CD4-positive, alpha-beta T cell treated with Interleukin-15 for 1 hour (primary cell): ENCODE measurements around the gene UBR4.

Experiments used
- DNase-seq: peaks from one replicate; pipeline ENCODE4 v3.0.0-alpha.2; 2020

The UBR4 gene

DNA sequence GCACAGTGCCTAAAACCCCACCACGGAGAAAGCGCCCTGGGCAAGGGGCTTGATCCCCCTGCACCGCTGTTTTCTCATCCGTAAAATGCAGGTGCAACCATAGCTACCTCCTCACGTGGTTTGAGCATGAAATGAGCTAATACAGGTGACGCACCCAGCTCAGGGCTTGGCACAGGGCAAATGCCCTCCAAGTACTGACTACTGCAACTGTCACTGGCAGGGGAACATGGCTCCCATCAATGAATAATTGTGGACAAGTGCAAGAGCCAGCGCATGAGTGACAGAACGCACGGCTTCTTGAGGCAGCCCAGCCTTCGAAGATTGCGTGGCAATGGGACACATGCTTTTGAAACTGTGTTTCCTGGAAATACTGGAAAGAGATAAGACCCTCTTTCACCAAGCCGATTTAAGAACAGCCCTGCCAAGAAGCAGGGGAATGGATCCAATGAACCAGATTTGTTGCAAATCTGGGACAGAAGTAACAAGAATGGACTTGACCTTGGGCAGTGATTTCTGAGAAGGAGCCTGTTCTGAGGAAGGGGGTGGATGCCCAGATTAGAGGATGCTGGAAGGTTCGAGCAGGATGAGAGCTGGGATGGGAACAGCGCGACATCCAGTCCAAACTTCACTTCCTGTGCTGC is 160.8 kb downstream of the UBR4 start:
- no peak for DNase-seq

DNA sequence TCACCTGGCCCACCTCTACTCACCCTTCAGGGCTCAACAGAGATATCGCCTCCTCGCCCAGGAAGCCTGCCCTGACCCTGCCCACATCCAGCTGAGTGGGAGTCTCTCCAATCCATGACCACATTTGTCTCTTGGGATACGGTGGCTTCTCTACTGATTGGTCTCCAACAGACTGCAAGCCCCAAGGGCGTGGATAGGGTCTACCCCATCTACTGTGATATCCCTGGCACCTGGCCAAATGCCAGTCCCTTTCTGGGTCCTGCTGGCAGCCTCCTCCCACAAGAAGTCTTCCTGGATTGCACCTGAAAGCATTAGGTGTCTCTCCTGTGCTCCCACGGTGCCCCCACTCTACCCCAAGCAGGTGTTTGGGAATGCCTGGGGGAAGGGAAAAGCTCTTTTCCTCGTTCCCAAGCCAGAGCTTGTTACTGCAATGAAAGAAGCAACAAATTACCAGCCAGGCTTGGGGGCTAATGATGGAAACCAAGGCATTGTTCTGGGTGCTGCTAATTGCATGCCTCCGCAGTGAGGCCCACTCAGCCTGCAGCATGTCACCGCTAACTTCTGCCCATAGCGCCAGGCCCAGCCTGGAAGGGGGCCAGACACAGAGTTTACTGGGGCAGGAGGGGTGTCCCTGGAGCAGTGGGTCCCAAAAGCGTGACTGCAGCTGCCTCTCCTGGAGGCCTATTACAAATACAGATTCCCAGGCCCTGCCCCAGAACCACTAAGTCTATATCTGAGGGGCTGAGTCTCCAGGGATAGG is 162.9 kb downstream of the UBR4 start:
- DNase-seq: no peak

DNA sequence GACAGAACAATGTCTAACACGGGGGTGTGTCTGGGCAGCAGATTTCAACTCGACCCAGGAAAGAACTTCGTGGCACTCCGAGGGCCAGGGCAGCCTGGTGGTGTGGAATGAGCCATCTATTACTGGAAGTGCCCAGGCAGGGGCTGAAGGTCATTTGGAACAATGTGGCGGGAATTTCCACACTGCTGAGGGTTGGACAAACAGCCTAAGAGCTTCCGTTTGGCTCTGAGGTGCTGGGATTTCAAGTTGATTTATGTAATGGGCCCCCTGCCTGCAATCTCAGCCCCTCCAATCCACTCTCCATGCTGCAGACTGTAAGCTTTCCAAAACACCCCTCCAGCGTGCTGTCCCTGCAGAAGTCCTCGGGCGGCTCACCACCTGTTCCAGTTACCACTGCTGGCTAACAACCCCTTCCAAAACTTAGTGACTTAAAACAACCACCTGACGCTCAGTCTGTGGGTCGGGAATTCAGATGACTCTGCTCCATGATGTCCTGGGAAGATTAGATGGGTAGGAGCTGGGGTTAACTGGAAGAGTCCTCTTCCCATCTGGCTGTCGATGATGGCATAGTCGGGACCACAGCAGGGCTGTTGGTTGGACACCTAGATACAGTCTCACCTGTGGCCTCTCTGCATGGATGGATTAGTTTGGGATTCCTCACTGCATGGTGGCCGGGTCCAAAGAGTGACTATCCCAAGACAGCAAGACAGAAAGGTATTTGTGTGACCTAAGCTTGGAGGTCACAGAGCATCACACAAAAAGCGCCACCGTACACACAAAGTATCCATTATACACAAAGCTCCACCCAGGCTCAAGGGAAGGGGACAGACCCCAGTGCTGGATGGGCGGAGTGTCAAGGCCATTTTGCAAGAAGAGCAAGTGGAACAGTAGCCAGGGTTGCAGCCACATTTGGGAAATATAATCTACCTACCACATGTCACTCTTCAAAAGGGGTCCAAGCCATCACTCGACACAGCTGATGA is 163.9 kb downstream of the UBR4 start:
- no peak for DNase-seq

DNA sequence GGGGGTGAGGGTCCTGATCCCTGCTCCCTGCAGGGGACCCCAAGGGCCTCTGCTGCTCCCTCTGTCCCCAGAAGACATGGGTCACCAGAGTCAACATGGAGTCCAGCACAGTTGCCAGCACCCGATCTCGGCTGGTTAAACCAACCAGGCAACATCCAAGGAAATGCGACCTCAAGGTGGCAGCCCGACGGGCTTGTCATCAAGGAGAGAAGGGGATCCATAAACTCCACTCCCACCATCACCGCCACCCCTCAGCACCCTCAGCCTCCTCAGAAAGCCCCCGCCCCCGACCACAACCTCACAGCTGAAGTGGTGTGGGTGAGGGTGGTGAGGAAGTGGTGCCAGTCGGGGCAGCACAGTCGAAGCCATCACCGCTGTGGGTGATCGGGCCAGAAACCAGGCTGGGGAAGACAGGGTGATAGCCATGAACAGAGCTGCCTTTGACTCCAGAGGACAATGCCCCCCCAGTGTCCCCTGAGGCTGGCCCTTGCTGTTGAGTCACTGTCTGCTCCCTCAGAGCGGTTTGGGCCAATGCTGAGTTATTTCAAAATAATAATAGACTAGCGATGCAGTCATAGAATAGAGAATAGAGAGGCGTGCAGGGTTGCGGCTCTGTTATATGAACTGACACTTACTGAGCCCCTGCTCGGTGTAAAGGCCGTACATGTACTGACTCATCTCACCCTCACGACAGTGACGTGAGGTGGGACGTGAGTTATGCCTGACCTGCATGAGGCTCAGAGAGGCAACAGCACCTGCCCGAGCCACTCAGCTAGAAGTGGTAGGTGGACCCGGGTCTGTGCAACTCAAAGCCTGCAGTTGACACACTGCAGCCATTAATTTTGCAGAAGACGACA is 164.9 kb downstream of the UBR4 start:
- DNase-seq: no peak

DNA sequence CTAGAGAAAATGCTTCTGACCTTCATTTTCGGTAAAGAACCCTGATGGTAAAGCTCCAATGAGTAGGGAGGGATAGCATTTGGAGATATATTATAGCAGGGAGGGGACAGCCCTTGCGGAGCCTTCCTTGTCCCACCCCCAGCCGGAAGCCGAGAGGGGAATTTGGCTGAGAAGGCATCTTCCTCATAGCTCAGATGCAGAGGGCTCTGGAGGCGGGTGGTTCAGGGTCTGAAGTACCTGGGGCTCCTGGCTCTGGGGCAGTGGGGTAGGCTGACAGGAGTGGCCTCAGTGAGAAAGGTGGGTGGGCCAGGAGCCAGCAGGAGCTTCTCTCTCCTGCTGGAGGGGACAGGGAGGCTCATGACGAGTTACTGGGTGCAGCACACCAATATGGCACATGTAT is 165.6 kb downstream of the UBR4 start:
- no peak for DNase-seq

DNA sequence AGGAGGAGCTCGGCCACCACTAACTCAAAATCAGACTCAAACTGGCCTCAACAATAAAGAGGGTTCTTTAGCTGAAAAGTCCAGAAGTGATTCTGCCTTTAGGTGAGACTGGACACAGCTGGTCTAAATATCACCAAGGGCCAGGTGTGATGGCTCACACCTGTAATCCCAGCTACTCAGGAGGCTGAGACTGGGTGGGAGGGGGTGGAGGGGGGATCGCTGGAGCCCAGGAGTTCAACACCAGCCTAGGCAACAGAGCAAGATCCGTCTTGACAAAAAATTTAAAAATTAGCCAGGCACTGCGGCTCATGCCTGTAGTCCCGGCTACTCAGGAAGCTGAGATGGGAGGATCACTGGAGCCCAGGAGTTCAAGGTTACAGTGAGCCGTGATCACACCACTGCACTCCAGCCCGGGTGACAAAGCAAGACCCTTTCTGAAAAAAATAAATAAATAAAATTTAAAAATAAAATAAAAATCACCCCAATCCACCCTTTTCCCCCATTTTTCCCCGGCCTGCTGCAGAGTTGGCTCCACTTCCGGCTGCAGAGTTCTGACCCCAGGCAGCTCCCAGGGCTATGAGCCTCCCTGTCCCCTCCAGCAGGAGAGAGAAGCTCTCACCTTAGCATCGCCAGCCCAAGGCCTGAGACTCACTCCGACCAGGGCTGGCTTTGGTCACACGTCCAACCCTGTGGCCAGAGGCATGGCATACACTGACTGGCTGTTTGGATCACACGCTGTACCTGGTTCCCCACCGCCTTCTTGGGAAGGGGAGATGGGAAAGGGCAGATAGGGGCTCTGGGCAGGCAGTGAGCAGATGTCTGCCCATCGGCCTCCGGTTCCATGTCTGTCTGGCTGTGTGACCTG is 166.3 kb downstream of the UBR4 start:
- no peak for DNase-seq

DNA sequence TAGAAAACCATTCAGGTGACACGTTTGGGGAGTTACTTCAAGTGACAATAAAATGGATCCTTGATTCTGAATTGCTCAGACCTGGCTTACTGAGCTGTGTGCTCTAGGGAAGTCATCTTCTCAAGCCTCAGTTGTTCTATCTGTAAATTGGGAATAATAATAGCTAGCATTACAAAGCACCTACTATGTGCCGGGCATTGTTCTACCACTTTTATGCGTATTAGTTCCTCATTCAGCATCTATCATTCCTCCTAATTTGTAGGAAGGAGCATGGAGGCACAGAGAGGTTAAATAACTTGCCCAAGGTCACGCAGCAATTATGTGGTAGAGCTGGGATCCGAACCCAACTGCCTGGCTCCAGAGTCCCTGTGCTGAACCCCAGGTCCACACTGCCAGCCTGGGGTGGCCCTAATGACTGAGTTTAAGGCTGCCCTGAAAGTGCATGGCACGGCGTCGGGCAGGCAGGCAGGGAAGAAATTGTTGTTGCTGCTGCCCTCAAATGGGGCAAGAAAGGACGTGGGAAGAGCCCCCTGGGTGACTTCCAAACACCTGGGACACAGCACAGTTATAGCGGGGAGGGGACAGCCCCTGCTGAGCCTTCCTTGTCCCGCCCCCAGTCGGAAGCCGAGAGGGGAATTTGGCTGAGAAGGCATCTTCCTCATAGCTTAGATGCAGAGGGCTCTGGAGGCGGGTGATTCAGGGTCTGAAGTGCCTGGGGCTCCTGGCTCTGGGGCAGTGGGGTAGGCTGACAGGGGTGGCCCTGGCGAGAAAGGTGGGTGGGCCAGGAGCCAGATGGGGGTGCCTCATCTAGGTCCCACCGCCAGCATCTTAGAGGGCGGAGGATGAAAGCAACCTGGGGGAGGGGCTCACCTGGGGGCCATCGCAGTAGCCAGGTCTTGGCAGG is 167.1 kb downstream of the UBR4 start:
- no peak for DNase-seq

DNA sequence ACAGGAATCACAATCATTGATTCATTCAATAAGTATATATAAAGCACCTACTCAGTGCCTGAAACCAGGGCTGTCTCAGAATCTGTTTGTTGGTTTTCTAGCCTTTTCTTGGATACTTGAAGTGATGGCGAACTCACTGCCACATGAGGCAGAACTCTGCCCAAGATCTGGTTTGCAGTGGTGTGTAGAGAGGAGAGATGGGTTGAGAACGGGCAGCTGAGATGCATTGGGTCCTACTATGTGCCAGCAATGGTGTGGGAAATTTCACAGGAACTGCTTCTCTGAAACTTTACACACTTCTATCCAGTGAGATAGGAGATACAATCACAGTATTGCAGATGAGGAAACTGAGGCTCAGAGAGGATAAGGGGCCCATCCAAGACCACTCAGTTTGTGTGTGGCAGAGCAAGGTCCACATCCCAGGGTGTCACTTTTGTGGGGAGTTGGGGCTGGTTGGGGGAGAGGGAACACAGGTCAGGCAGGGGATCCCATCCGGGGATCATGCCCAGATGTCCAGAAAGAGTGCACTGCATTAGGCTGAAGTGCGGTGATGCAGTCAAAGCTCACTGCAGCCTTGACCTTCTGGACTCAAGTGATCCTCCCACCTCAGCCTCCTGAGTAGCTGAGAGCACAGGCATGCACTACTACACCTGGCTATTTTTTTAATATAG is 169.9 kb downstream of the UBR4 start:
- no peak for DNase-seq

DNA sequence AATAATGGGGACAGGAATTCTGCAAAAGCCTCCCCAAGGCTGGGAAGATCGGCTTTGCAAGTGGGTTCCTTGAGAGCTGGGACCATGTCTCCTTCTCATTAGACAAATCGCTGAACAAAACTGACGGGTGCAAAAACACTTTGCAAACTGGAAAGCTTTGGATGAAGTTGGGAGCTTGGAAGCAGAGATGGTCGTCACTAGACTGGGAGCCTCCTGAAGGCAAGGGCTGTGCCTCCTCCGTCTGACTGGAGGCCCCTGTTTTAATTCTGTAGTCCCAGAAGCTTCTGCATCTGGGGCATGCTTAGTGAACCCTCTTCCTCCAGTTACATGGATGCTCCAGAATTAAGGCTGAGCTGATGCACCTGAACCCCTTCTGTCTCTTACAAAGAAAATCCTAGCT is 171.3 kb downstream of the UBR4 start:
- no peak for DNase-seq

DNA sequence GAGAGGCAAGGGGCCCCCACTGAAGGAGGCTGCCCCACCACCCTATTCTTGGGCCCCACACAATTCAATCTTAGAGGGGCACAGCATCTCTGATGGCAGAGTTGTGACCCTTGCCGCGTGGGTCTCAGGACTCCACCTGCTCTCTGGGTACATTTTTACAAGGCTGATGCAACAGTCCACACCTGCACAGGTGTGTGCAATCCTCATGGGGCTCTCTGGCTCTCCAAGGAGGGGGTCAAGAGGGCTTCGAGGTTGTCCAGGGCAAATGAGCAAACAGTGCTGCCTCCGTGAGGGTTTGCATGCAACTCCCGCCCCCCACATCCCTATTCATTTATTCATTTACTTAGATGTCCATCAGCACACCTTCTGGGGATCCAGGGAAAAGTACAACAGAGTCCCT is 172.0 kb downstream of the UBR4 start:
- no peak for DNase-seq

DNA sequence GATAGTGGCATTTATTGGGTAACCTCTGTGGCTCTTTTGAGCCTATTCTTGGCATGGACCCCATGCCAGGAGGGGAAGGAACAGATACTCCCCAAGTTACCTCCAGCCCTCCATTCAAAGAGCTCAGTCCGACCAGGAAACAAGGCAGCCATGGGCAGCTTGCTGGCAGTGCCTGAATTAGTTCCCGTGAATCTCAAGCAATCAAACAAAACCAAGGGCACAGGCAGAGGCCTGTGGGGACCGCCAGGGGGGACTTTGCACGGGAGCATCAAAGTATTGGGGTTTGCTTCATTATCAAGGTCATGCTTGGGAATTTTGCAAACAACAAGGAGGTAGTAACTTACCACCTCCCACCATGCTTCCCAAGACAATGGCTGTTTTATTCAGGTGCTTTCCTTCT is 172.4 kb downstream of the UBR4 start:
- DNase-seq: no peak

DNA sequence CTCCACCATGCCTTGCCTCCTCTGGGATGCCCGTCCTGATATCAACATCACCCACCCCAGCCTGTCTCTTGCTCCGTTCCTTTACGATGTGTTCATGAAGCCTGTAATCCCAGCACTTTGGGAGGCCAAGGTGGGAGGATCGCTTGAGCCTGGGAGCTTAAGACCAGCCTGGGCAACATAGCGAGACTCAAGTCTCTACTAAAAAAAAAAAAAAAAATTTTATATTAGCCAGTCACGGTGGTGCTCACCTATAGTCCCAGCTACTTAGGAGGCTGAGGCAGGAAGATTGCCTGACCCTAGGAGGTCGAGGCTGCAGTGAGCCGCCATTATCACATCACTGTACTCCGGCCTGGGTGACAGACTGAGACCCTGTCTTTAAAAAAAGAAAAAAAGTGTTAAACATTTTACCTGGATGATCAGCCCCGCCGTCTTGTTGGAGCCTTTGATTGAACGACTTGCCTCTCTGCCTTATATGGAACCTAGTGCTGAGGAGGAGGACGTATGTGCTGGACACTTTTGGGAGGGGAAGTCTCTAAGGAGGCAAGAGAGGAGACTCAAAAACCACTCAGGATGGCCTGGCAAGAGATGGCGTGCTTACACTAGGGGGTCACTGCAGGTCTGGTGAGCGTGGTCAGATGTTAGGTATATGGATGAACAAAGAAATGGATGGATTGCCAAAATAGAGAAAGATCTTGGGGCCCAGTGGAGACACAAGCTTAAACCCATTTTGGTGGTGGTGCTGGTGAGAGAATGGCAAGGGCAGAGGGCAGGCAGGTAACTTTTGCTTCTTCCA is 173.1 kb downstream of the UBR4 start:
- no peak for DNase-seq

DNA sequence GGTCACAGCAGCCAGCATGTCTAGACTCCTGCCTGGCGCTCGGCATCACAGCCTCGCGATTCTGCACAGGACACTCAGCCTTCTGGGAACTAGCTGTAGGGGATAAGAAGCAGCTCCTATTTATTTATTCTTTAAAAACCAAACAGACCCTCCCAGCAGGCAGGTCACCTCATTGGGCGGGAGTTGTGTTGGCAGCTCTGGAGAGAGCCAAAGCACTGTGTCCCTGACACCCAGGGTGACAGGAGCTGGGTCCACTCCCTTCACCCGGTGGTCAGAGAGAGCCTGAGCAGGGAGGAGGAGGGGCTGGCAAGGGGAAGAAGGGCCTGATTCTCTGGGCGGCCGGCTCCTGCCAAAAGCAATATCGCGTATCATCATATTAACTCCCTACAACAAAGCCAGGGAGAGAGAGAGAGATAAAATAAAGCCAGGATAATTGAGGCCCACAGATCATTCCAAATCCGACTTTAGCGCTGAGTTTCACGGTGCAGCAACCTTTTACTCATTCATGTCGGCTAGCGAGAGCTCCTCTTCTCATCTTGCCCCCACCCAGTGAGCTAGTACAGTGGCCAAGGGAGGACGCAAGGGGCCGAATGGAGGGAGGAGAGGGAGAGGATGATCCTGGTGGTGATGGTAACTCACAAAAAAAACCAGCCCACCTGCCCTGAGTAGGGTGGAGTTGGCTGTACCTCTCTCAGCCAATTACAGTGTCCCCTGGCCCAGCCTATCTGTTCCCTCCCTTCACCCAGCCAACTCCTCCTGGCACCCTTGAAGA is 173.8 kb downstream of the UBR4 start:
- DNase-seq: no peak

DNA sequence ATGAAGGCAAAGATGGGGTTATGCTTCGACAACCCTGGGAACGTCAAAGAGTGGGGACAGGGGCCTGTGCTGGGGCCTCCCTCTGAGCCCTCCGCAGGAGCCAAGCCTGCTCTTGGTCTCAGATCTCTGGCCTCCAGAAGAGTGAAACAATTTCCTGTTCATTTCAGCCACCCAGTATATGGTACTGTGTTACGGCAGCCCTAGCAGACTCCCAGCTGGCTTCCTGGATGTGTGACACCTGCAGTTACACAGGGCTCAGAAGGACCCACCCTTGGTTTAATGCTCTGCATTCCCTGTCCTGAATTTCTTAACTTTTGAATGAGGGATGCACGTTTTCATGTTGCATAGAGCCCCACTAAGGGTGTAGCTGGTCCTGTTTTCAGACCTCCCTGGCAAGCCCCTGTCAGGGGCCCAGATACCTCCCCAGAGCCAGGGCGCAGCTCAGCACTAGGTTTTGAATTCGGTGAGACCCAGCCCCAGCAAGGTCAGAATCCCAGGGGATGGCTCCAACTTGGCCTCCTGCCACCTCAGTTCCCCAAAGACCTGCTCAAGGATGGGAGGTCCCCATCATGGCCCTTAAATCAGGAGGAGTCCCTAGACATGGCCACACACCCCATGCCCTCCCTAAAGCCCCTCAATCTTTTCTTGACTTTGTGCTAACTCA is 174.6 kb downstream of the UBR4 start:
- DNase-seq: no peak

DNA sequence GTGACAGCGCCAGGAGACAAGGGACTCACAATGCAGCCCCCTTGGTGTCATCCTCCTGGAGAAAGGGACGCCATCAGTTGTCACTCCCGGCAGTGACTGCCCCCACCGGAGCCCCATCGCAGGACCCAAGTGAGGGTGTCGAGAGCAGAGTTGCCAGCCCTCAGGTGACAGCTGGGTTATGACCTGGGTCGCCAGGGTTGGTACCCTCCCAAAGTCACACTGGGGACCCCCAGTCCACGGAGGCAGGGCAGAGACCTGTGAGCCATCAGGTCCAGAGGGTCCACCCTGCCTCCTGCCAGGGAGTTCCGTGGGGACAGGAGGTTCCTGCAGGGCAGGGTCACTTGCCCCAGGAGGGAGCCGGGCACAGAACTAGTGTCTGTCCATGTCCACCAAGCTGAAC is 175.3 kb downstream of the UBR4 start:
- no peak for DNase-seq

DNA sequence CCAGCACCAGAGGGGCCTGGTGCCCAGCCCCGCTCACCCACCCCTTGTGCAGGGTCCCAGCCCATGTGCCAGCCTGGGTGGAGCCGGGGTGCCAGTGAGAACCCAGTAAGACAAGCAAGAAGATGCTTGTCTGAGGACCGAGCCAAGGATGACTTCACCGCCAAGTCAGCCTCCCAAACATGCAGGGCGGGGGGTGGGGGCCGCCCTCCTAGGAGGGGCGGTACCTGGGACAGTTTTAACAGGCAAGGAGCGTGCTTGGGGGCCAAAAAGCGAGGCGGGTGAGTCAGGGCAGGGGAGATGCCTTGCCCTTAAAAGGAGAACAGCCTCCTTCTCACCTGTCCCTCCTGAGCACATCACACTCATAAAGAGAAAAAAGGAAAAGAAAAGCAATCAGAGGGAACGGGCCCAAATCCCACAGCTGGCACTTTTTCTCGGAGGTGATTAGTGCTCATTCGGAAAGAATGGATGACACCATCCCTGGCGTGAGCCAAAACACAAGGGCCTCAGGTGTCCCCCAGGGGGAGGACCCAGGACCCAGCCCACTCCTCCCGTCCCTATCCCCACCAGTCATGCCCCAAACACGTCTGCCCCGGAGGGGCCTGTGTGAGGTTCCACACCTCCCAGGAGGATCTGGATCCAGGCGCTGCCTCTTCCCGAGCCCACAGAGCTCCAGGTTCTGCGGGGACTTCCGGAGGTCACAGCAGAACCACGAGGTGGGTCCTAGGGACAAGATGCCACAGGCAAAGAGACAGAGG is 176.0 kb downstream of the UBR4 start:
- DNase-seq: no peak

DNA sequence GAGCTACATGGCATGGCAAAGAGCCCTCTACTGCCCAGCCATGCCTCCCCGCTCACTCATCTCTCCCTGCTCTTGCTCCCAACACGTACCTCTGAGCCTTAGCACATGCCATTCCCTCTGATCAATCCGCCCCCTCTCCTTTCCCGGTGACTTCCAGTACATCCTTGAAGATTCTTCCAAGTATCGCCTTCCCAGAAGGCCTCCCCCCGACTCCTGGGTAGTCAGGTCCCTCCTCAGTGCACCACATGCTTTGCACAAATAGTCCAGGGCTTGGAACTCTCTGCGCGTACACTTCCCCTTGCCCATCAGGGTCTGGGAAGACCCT is 176.6 kb downstream of the UBR4 start:
- no peak for DNase-seq
